Liver (tissue), 9 donors: Measurements from ENCODE around the gene ZNF358. TPM values are rescaled to one million over a fixed set of nuclear protein-coding genes. Genes with fewer than 3 reads are reported as not detected.

Experiments
- DNase-seq: peaks from one replicate; pipeline ENCODE4 v3.0.0-alpha.2; 2017; ENCODE audit warnings: low spot score
- H3K27ac ChIP-seq, 2 donors: one replicate each; pipeline ENCODE4 v1.7.0; 2013; ENCODE audit warnings: inconsistent platforms in 2 of 2, low read length in 2 of 2, control low read depth in 1 of 2, low read depth in 1 of 2, mild to moderate bottlenecking in 1 of 2
- H3K27me3 ChIP-seq, 4 donors: one replicate each; pipeline versions ENCODE4 v1.6.1 to v1.7.0; 2013; ENCODE audit warnings: low read length in 3 of 4, inconsistent platforms in 1 of 4, mild to moderate bottlenecking in 1 of 4, moderate library complexity in 1 of 4; ENCODE audit not compliant: control insufficient read depth in 4 of 4, insufficient read depth in 4 of 4
- H3K36me3 ChIP-seq, 4 donors: one replicate each; pipeline versions ENCODE4 v1.6.1 to v1.7.0; 2013; ENCODE audit warnings: low read length in 3 of 4, mild to moderate bottlenecking in 3 of 4, low read depth in 1 of 4, moderate library complexity in 1 of 4; ENCODE audit not compliant: control insufficient read depth in 4 of 4, insufficient read depth in 3 of 4
- H3K4me1 ChIP-seq, 4 donors: one replicate each; pipeline versions ENCODE4 v1.6.1 to v1.7.0; 2013; ENCODE audit warnings: low read length in 3 of 4, mild to moderate bottlenecking in 3 of 4, moderate library complexity in 1 of 4; ENCODE audit not compliant: control insufficient read depth in 4 of 4, insufficient read depth in 4 of 4
- H3K4me3 ChIP-seq, 3 donors: one replicate each; pipeline versions ENCODE4 v1.6.1 to v1.7.0; 2013; ENCODE audit warnings: low read length in 3 of 3, control low read depth in 1 of 3, low read depth in 1 of 3, mild to moderate bottlenecking in 1 of 3
- H3K9ac ChIP-seq, 2 donors: one replicate each; pipeline ENCODE4 v1.7.0; 2013; ENCODE audit warnings: low read length in 2 of 2, mild to moderate bottlenecking in 2 of 2, moderate library complexity in 2 of 2, control low read depth in 1 of 2, low read depth in 1 of 2
- H3K9me3 ChIP-seq, 4 donors: one replicate each; pipeline versions ENCODE4 v1.6.1 to v1.7.0; 2013; ENCODE audit warnings: low read length in 3 of 4; ENCODE audit not compliant: control insufficient read depth in 4 of 4
- FOXA1 ChIP-seq: IDR thresholded peaks from 2 replicates; pipeline ENCODE4 v1.6.1; 2016; ENCODE audit warnings: antibody characterized with exemption
- HNF4A ChIP-seq, 2 donors: conservative IDR thresholded peaks; 2 replicates each; pipeline ENCODE4 v1.6.1; 2016; ENCODE audit warnings: antibody characterized with exemption in 2 of 2, mild to moderate bottlenecking in 2 of 2
- HNF4G ChIP-seq: IDR thresholded peaks from 2 replicates; pipeline ENCODE4 v1.6.1; 2016; ENCODE audit warnings: antibody characterized with exemption
- NR2F2 ChIP-seq: IDR thresholded peaks from 2 replicates; pipeline ENCODE4 v1.6.1; 2016; ENCODE audit warnings: antibody characterized with exemption
- RAD21 ChIP-seq, 2 donors: IDR thresholded peaks; 2 replicates each; pipeline ENCODE4 v1.6.1; 2016; ENCODE audit warnings: antibody characterized with exemption in 2 of 2, mild to moderate bottlenecking in 2 of 2
- RXRA ChIP-seq, 2 donors: IDR thresholded peaks; 2 replicates each; pipeline ENCODE4 v1.6.1; 2017 to 2018; ENCODE audit warnings: antibody characterized with exemption in 2 of 2, mild to moderate bottlenecking in 1 of 2
- SP1 ChIP-seq: IDR thresholded peaks from 2 replicates; pipeline ENCODE4 v1.6.1; 2018; ENCODE audit warnings: antibody characterized with exemption, mild to moderate bottlenecking
- WGBS: extraction: QIAGEN DNeasy Blood & Tissue Kit; methylation state at CpG from one replicate; pipeline ENCODE4 v1.1.7; 2013; 5-methylcytosine and 5-hydroxymethylcytosine counted together
- polyA plus RNA-seq, 2 donors: library from polyadenylated mRNA; stranded (reverse) in 1 of 2; unstranded in 1 of 2; fragments of 200-250 nt in 1 of 2; fragments of >200 nt in 1 of 2; fragmentation: Nextera tagmentation in 1 of 2; extraction: Ambion mirVana in 1 of 2; gene quantifications; one replicate each; pipeline versions ENCODE4 v1.2.1 to v1.2.3, GENCODE V29; 2013 to 2015
- total RNA-seq, 2 donors: library from RNA; depleted of rRNA; stranded (reverse); fragments of >200 nt; gene quantifications; one replicate each; pipeline ENCODE4 v1.2.3, GENCODE V29; 2014
- TF ChIP-seq, protein P1 (sequence below): IDR thresholded peaks from 2 replicates; pipeline ENCODE4 v1.6.1; 2016; ENCODE audit warnings: antibody characterized with exemption, mild to moderate bottlenecking
- TF ChIP-seq, protein P2 (sequence below): fragments of 150-350 bp; IDR thresholded peaks from 2 replicates; pipeline ENCODE4 v1.5.1; 2017; ENCODE audit warnings: improper control_type of control experiment, low read depth, low read length; ENCODE audit not compliant: missing input control
- donor health status: healthy.
- donor health status: healthy.
- donor health status: healthy.
- donor health status: healthy.
- donor health status: healthy.

Gene ZNF358
- total and polyA plus RNA-seq, 4 donors: 5.7 to 18.2 (median 12.5) TPM

DNA sequence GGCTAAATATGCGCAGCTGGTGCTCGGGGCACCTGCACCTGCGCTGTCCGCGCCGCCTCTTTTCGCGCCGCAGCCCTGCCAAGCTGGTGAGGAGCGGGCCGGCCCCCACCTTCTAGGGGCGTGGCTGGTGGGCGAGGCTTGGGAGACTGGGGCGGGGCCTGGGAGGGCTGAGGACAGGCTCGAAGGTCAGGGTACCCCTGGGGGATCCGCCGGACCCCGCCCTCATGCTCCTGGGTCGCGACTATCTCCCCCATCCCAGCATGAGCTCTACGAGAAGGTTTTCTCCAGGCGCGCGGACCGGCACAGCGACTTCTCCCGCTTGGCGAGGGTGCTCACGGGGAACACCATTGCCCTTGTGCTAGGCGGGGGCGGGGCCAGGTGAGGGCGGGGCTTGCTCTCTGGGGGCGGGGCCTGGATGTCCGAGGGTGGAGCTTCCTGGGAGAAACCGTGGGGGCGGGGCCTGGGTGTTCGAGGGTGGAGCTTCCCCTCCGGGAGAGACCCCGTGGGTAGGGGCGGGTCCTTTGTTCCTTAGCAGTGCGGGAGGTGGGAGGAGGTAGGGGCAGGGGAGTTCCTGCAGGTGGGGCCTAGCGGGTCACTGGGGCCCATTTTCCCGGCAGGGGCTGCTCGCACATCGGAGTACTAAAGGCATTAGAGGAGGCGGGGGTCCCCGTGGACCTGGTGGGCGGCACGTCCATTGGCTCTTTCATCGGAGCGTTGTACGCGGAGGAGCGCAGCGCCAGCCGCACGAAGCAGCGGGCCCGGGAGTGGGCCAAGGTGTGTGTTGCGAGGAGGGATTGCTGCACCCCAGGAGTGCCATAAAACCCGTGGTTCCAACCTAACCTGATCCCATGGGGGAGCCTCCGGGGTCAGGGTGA lies 39.3 kb downstream of the ZNF358 start (continued):
- TF ChIP-seq, protein P1, sequence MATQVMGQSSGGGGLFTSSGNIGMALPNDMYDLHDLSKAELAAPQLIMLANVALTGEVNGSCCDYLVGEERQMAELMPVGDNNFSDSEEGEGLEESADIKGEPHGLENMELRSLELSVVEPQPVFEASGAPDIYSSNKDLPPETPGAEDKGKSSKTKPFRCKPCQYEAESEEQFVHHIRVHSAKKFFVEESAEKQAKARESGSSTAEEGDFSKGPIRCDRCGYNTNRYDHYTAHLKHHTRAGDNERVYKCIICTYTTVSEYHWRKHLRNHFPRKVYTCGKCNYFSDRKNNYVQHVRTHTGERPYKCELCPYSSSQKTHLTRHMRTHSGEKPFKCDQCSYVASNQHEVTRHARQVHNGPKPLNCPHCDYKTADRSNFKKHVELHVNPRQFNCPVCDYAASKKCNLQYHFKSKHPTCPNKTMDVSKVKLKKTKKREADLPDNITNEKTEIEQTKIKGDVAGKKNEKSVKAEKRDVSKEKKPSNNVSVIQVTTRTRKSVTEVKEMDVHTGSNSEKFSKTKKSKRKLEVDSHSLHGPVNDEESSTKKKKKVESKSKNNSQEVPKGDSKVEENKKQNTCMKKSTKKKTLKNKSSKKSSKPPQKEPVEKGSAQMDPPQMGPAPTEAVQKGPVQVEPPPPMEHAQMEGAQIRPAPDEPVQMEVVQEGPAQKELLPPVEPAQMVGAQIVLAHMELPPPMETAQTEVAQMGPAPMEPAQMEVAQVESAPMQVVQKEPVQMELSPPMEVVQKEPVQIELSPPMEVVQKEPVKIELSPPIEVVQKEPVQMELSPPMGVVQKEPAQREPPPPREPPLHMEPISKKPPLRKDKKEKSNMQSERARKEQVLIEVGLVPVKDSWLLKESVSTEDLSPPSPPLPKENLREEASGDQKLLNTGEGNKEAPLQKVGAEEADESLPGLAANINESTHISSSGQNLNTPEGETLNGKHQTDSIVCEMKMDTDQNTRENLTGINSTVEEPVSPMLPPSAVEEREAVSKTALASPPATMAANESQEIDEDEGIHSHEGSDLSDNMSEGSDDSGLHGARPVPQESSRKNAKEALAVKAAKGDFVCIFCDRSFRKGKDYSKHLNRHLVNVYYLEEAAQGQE: no peak
- no peak for TF ChIP-seq SP1

DNA sequence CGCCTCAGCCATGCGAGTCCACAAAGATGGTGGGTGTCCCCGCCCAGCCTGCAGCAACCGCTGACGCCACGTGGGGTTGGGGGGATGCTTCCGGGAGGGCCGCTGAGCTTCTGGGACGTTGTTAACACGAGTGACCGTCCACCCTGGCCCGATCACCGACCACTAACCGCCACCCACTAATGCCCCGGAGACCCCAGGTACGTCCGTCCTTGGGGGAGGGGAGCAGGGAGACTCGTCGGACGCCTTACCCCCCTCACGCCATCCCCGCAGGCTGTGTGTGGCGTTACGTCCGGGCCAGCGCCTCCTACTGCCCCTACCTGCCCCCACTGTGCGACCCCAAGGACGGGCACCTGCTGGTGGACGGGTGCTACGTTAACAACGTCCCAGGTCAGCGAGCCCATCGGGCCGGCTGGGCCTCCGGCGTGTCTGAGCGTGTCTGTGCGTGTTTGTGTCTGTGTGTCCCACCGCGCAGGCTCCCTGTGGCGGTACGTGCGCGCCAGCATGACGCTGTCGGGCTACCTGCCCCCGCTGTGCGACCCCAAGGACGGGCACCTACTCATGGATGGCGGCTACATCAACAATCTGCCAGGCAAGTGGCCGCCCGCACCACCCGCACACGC lies 40.9 kb downstream of the ZNF358 start:
- DNase-seq: no peak
- TF ChIP-seq NR2F2: no peak
- TF ChIP-seq RXRA (IDR thresholded peaks at IDR 0.05): no peak
- no peak for TF ChIP-seq RAD21 (IDR thresholded peaks at IDR 0.05)
- TF ChIP-seq, protein P1: no peak
- TF ChIP-seq SP1: no peak
- no peak for TF ChIP-seq FOXA1
- no peaks in the 10 kb centered on the region for H3K27me3 ChIP-seq
- H3K9me3 ChIP-seq: no peaks in the 10 kb centered on the region
- H3K4me3 ChIP-seq: no peak overlapping the region
- no peak overlapping the region for H3K27ac ChIP-seq
- H3K36me3 ChIP-seq: peaks cover 11 to 51% (median 32%) of the 10 kb centered on the region in 4 donors
- WGBS: 97% methylated on average over 54 of the region's 54 CpGs
- H3K9ac ChIP-seq: no peak overlapping the region
- no peaks in the 10 kb centered on the region for H3K4me1 ChIP-seq

DNA sequence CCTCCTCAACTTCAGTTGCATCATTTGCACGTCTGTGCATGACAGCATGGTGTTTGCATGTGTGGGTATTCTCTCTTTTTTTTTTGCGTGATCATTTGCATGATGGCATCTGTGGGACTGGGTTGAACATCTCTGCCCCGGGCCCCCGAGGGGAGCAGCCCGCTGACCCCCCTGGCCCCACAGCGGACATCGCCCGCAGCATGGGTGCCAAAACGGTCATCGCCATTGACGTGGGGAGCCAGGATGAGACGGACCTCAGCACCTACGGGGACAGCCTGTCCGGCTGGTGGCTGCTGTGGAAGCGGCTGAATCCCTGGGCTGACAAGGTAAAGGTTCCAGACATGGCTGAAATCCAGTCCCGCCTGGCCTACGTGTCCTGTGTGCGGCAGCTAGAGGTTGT lies 42.8 kb downstream of the ZNF358 start:
- TF ChIP-seq, protein P2, sequence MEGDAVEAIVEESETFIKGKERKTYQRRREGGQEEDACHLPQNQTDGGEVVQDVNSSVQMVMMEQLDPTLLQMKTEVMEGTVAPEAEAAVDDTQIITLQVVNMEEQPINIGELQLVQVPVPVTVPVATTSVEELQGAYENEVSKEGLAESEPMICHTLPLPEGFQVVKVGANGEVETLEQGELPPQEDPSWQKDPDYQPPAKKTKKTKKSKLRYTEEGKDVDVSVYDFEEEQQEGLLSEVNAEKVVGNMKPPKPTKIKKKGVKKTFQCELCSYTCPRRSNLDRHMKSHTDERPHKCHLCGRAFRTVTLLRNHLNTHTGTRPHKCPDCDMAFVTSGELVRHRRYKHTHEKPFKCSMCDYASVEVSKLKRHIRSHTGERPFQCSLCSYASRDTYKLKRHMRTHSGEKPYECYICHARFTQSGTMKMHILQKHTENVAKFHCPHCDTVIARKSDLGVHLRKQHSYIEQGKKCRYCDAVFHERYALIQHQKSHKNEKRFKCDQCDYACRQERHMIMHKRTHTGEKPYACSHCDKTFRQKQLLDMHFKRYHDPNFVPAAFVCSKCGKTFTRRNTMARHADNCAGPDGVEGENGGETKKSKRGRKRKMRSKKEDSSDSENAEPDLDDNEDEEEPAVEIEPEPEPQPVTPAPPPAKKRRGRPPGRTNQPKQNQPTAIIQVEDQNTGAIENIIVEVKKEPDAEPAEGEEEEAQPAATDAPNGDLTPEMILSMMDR: no peak
- TF ChIP-seq HNF4G: no peak
- TF ChIP-seq HNF4A (conservative IDR thresholded peaks at IDR 0.05): no peak
- H3K27me3 ChIP-seq: no peaks in the 10 kb centered on the region
- H3K9ac ChIP-seq: no peak overlapping the region
- H3K9me3 ChIP-seq: no peaks in the 10 kb centered on the region
- H3K36me3 ChIP-seq: peaks cover 11 to 51% (median 29%) of the 10 kb centered on the region in 4 donors
- DNase-seq: no peak
- H3K4me3 ChIP-seq: no peak overlapping the region
- no peak overlapping the region for H3K27ac ChIP-seq
- H3K4me1 ChIP-seq: no peaks in the 10 kb centered on the region
- 96% methylated on average over 18 of the region's 18 CpGs for WGBS
